ENCODE results near the gene ETNK1.

The ETNK1 gene

DNA sequence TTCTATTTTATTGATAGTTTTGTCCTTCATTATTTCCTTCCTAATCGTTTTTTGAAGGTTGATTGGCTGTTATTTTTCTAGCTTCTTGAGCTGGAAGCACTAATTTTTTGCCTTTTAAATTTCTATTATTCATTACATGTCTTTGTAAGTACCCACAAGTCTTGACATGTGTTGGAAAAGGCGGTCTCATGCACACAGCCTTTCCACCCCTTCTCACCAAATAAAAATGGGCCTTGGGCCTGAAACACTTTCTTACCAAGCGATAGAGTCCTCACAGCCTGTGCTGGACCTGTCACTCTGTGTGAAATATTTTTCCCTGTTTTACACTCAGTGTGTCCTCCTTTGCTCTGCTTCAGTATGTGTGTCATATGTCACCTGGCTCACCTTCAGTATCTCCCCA lies 9.9 kb downstream of the ETNK1 start:
- no peak for DNase-seq (ENCODE audit: low read depth)

GRCh38 chr12:22635812-22636211 lies 10.8 kb downstream of the ETNK1 start:
- DNase-seq (ENCODE audit: low read depth): no peak

DNA sequence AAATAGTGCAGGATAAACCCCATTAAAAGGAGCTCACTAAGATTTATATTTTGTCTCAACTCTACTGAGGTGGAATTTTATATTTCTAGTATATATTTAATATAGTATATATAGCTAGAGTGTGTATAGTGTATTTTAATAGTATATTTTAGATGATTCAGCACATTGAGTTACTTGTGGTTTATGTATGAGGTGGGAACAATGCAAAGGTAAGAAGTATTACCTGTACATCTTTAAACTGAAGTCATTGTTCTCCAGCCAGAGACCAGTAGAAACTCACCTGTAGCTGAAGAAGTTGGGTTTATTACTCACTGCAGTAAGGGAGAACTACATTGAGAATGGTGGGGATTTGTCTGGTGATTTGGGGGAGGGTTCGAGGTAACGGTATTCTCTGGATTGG lies 15.9 kb downstream of the ETNK1 start:
- DNase-seq (ENCODE audit: low read depth): no peak

DNA sequence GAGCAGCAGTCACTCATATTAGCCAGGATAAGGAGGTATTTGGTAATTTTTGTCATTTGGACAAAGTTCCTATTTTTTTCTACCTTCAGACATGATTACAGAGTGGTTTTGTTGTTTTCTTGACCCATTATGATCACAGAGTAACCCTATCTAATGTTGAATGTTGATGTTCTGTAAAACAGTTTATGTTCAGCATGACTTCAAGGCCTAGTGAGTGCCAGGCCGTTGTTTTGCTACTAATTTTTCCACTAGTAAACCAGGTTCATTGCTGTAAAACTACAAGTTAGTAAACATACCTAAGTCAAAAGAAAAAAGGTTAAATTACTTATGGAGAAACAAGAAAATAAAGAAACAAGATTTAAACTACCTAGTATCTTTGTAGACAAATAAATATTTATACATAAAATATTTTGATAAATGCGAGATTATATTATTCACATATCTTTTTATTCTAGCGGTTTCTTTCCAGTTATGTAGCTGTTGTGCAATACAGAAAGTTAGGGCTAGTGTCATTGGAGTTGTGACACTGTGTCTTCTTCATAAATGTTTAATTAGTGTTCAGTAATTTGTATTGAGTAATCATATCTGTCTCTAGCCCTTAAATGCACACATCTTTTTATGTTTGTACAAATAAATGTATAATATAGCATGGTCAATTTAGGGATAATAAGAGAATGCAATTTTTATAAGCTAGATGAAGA lies 16.5 kb downstream of the ETNK1 start:
- no peak for DNase-seq (ENCODE audit: low read depth)

GRCh38 chr12:22648668-22649067 lies 23.7 kb downstream of the ETNK1 start:
- no peak for DNase-seq (ENCODE audit: low read depth)

GRCh38 chr12:22653075-22653474 lies 28.1 kb downstream of the ETNK1 start:
- DNase-seq (ENCODE audit: low read depth): peak; percentile 18

DNA sequence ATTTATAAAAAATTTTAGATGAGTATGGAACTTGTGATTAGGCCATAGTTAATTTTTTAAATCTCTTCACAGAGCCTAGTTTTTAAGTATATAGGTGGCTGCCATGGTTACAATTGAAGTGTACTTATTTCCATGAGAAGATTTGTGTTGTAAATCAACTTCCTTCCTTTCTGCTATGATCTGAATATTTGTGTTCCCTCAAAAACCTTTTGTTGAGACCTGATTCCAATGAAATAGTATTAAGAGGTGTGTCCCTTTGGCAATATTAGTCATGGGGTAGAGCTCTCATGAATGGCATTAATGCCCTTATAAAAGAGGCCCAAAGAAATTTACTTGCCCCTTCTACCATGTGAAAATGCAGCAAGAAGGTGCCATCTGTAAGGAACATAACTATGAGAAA lies 28.8 kb downstream of the ETNK1 start:
- DNase-seq (ENCODE audit: low read depth): no peak

DNA sequence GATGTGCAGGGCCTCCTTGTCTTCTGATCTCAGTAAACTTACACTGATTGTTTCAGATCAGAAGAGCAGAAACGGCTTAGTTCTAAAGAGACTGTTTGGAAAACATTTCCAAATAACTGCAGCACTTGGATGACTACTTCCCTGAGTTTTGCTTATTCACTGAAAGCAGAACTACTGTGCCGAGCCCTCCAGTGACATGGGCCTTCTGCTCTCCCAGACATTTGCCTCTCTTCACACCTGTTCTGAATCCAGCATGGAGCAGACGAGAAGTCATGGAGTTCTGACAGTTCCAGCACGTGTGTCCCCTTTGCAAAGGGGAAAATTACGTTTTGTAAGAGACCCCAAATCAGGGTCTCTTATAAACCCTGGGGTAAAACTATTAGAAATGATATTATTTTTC lies 31.4 kb downstream of the ETNK1 start:
- no peak for DNase-seq (ENCODE audit: low read depth)

GRCh38 chr12:22656831-22657230 lies 31.9 kb downstream of the ETNK1 start:
- no peak for DNase-seq (ENCODE audit: low read depth)

- DNase-seq (ENCODE audit: low read depth): no peak
These were observed 32.6 kb downstream of the ETNK1 start for GRCh38 chr12:22657538-22657937.

- no peak for DNase-seq (ENCODE audit: low read depth)
These were observed 33.2 kb downstream of the ETNK1 start for GRCh38 chr12:22658214-22658613.

DNA sequence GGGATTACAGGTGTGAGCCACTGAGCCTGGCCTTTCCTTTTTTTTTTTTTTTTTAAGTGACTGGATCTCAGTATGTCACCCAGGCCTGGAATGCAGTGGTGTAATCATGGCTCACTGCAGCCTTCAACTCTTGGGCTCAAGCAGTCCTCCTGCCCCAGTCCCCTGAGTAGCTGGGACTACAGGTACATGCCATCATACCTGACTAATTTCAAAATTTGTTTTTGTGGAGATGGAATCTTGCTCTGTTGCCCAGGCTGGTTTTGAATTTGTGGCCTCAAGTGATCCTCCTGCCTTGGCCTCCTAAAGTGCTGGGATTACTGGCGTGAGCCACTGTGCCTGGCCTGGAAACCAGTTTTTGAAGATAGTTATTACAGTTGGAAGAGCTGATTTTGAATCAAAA lies 37.4 kb downstream of the ETNK1 start:
- no peak for DNase-seq (ENCODE audit: low read depth)

DNA sequence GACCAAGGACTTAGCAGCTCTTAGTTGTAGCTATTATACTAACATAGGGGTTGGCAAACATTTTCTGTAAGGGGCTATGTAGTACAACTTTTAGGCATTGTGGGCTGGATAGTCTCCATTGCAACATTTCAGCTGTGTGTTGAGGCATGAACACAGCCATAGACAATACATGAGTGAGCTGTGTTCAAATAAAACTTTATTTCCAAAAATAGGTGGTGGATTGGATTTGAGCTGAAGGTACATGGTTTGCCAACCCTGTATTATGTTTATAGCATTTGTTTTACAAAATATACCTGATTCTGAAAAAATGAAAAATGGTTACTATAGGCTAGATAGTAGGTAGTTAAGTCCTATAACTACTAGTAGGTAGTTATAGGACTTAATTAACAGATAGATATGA lies 40.5 kb downstream of the ETNK1 start:
- no peak for DNase-seq (ENCODE audit: low read depth)

- no peak for DNase-seq (ENCODE audit: low read depth)
These were observed 42.2 kb downstream of the ETNK1 start for GRCh38 chr12:22667122-22667521.

DNA sequence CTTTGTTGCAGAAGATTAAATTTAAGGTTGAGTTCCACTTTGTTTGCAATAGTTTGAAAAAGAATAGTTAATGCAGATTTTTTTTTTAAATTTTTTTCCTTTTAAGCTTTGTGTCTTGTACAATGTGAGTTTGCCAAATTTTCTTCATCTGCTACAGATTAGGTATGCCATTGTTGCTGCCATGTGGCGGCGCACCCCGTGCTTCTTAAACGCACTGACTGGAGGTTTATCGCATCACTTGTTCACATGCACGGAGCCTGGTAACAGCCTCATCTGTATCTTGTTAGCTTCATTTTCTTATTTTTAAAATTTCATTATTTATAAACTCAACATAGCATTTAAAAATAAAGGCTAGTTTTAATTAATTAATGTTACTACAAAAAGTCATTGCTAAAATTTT lies 43.5 kb downstream of the ETNK1 start:
- no peak for DNase-seq (ENCODE audit: low read depth)

DNA sequence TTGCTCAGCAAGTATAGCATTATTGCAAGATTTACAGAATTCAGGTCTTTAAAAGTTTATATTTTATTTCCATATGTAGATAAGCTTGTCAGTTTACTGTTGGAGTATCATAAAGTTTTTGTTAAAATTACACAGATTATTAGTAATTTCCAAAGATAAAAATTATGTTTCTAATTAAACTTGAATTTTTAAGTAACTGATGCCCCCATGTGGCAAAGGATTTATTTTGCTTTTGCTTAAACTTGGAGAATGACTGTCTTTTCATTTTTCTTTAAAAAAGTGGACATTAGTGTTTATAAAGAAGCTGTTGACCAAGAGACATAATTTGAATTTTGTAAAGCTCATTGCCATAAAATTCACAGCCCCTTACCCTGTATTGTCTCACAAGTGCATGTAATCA lies 45.8 kb downstream of the ETNK1 start:
- no peak for DNase-seq (ENCODE audit: low read depth)

DNA sequence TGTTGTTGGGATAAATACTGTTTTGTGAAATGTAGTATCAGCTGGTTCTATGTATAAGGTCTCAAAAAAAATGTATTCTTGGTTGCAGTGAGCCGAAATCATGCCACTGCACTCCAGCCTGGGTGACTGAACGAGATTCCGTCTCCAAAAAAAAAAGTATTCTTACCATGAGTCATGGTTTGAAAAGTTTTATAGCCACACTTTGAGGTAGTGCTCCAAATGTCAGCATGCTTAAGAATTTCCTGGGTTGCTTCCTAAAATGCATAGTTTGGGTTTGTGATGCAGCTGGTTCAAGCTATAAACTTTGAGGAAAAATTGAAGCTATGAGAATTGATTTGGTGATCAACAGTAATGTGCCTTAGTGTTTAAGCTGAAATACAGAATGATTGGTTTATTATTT lies 48.0 kb downstream of the ETNK1 start:
- peak; percentile 69 for DNase-seq (ENCODE audit: low read depth)

GRCh38 chr12:22677781-22678574 lies 53.0 kb downstream of the ETNK1 start:
- no peak for DNase-seq (ENCODE audit: low read depth)

GRCh38 chr12:22682663-22683062 lies 57.7 kb downstream of the ETNK1 start:
- DNase-seq (ENCODE audit: low read depth): no peak

DNA sequence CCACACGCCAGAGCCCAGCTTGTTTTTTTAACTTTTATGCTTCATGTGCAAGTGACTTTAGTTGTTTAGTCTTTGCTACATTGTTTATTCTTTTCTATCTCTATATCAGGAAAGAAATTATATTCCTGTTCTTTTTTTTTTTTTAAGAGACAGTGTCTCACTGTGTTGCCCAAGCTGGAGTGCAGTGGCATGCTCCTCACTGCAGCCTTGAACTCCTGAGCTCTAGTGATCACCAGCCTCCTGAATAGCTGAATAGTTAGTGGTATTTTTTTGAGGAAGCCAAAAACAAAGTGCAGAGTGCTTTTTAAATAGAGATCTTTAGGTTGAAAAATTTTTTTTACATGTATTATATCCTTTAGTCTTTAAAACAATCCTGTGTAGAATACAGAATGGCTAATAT lies 58.2 kb downstream of the ETNK1 start:
- DNase-seq (ENCODE audit: low read depth): no peak

DNA sequence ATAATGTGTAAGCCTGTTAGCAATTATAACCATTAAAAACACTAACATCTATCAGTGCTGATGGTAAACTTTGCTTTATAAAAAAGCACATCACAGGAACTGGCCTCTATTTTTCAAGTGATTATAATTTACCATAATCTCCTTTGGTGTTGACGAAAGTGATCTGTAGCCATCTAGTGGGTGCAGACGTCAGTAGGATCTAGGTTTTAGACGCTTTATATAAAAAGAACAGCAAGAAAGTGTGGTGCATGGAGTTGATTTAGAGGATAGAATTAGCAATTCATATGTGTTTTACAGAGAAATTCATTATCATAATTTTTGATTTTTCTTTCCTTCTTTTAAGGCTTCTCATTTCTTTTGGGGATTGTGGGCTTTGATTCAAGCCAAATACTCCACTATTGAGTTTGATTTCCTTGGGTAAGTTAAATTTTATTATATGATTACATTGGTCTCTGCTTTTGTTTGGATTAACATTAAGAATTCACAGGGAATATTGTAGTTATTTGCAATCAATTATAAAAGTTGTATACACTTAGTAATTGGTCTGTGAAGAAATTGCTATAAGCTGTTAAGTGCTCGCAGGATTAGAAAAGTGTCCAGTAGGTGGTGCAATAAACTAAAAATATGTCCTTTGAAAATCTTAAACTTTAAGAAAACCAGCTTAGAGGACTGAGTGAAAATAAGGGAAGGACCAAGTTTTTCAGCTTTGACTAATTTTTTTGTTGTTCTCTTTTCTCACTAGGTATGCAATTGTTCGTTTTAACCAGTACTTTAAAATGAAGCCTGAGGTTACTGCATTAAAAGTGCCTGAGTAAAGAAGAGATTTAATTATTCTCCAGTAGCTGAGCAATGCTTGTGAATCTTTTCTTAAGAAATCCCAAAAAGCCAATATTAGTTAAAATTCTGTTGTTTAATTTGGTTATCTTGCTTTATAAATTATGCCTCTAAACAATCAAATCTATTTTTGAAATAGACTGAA lies 59.5 kb downstream of the ETNK1 start:
- no peak for DNase-seq (ENCODE audit: low read depth)

DNA sequence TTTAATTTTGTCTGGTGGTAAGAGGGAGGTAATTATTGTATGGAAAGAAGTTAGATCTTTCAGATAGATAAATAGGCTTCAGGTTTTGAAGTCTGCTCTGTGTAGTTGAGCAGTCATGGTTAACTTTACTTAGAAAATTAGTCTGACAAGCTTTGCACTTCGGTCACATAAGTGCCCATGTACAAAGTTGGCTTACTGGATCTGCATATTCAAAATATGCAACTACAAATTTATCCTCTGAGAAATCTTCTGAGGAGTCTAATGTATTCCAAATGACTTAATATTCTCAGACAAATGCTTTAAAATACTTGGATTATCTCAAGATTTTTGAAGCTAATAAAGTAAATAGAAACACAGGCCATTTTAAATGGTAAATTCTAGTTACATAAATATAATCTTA lies 61.2 kb downstream of the ETNK1 start:
- no peak for DNase-seq (ENCODE audit: low read depth)
